ENCODE data around the gene PDCD6IP.

Gene PDCD6IP

GRCh38 chr3:33900809-33901505, 102.5 kb downstream of the PDCD6IP start:
- Mint-ChIP-seq H3K4me1 (no peaks in the 10 kb centered on the region), H3K9me3 (no peaks in the 10 kb centered on the region), H3K36me3 (no peaks in the 10 kb centered on the region), H3K4me3 (no peak overlapping the region), H3K27ac (no peak overlapping the region), H3K27me3 (peaks cover 4% of the 10 kb centered on the region)
- no peak for DNase-seq
- CTCF ChIA-PET, result no interaction called here

- Mint-ChIP-seq H3K27ac (no peak overlapping the region), H3K27me3 (peaks cover 4% of the 10 kb centered on the region), H3K36me3 (no peaks in the 10 kb centered on the region), H3K9me3 (no peaks in the 10 kb centered on the region), H3K4me1 (no peaks in the 10 kb centered on the region), H3K4me3 (no peak overlapping the region)
- CTCF ChIA-PET, result no interaction called here
- DNase-seq, result no peak
Measured at GRCh38 chr3:33901862-33902563, 103.6 kb downstream of the PDCD6IP start.

- no peak overlapping the region for H3K27ac Mint-ChIP-seq
- no peaks in the 10 kb centered on the region for H3K9me3 Mint-ChIP-seq
- H3K36me3 Mint-ChIP-seq, result no peaks in the 10 kb centered on the region
- no peak overlapping the region for H3K4me3 Mint-ChIP-seq
- CTCF ChIA-PET, result no interaction called here
- peaks cover 1% of the 10 kb centered on the region for H3K27me3 Mint-ChIP-seq
- no peak for DNase-seq
- no peaks in the 10 kb centered on the region for H3K4me1 Mint-ChIP-seq
Measured at GRCh38 chr3:33904730-33905129, 106.3 kb downstream of the PDCD6IP start.

GRCh38 chr3:33908250-33908851, 109.9 kb downstream of the PDCD6IP start:
- Mint-ChIP-seq H3K36me3 (no peaks in the 10 kb centered on the region), H3K4me1 (no peaks in the 10 kb centered on the region), H3K4me3 (no peak overlapping the region), H3K9me3 (no peaks in the 10 kb centered on the region), H3K27ac (no peak overlapping the region), H3K27me3 (peaks cover 4% of the 10 kb centered on the region)
- DNase-seq, result no peak
- CTCF ChIA-PET, result no interaction called here

GRCh38 chr3:33909547-33909946, 111.1 kb downstream of the PDCD6IP start:
- H3K36me3 Mint-ChIP-seq, result no peaks in the 10 kb centered on the region
- no peaks in the 10 kb centered on the region for H3K4me1 Mint-ChIP-seq
- CTCF ChIA-PET, result no interaction called here
- H3K9me3 Mint-ChIP-seq, result no peaks in the 10 kb centered on the region
- H3K27ac Mint-ChIP-seq, result no peak overlapping the region
- peaks cover 11% of the 10 kb centered on the region for H3K27me3 Mint-ChIP-seq
- DNase-seq, result no peak
- H3K4me3 Mint-ChIP-seq, result no peak overlapping the region

- CTCF ChIA-PET, result no interaction called here
- Mint-ChIP-seq H3K9me3 (no peaks in the 10 kb centered on the region), H3K36me3 (no peaks in the 10 kb centered on the region), H3K27me3 (peaks cover 11% of the 10 kb centered on the region), H3K4me3 (no peak overlapping the region), H3K27ac (no peak overlapping the region), H3K4me1 (no peaks in the 10 kb centered on the region)
- no peak for DNase-seq
Measured at GRCh38 chr3:33910031-33910430, 111.6 kb downstream of the PDCD6IP start.

GRCh38 chr3:33911525-33912322, 113.3 kb downstream of the PDCD6IP start:
- peaks cover 11% of the 10 kb centered on the region for H3K27me3 Mint-ChIP-seq
- H3K9me3 Mint-ChIP-seq, result no peaks in the 10 kb centered on the region
- DNase-seq, result no peak
- CTCF ChIA-PET, result no interaction called here
- no peak overlapping the region for H3K27ac Mint-ChIP-seq
- no peaks in the 10 kb centered on the region for H3K4me1 Mint-ChIP-seq
- H3K36me3 Mint-ChIP-seq, result no peaks in the 10 kb centered on the region
- H3K4me3 Mint-ChIP-seq, result no peak overlapping the region

- Mint-ChIP-seq H3K27me3 (peaks cover 11% of the 10 kb centered on the region), H3K36me3 (no peaks in the 10 kb centered on the region), H3K27ac (no peak overlapping the region), H3K4me3 (no peak overlapping the region), H3K9me3 (no peaks in the 10 kb centered on the region), H3K4me1 (no peaks in the 10 kb centered on the region)
- CTCF ChIA-PET, result interaction anchor here (1.3 kb wide), 1 partner anchor 31 kb away, joined by 6 read pairs; no protein-coding TSS in a partner anchor
- no peak for DNase-seq
Measured at GRCh38 chr3:33914212-33914611, 115.8 kb downstream of the PDCD6IP start.

GRCh38 chr3:33914731-33915379, 116.4 kb downstream of the PDCD6IP start:
- Mint-ChIP-seq H3K9me3 (no peaks in the 10 kb centered on the region), H3K27ac (no peak overlapping the region), H3K36me3 (no peaks in the 10 kb centered on the region), H3K4me3 (no peak overlapping the region), H3K27me3 (peaks cover 8% of the 10 kb centered on the region), H3K4me1 (no peaks in the 10 kb centered on the region)
- DNase-seq, result no peak
- CTCF ChIA-PET, result interaction anchor here (1.3 kb wide), 1 partner anchor 32 kb away, joined by 6 read pairs; no protein-coding TSS in a partner anchor

- Mint-ChIP-seq H3K4me3 (no peak overlapping the region), H3K36me3 (no peaks in the 10 kb centered on the region), H3K4me1 (no peaks in the 10 kb centered on the region), H3K27ac (no peak overlapping the region), H3K27me3 (peaks cover 7% of the 10 kb centered on the region), H3K9me3 (no peaks in the 10 kb centered on the region)
- CTCF ChIA-PET, result interaction anchor here (0.6 to 1.0 kb wide), 2 partner anchors 92 to 767 kb away, joined by 3 to 5 read pairs; no protein-coding TSS in a partner anchor
- DNase-seq, result peak; percentile 29
Measured at GRCh38 chr3:33915796-33916546, 117.5 kb downstream of the PDCD6IP start.

GRCh38 chr3:33918126-33918756, 119.8 kb downstream of the PDCD6IP start:
- Mint-ChIP-seq H3K27ac (no peak overlapping the region), H3K4me3 (no peak overlapping the region), H3K9me3 (no peaks in the 10 kb centered on the region), H3K4me1 (no peaks in the 10 kb centered on the region), H3K36me3 (no peaks in the 10 kb centered on the region), H3K27me3 (peaks cover 7% of the 10 kb centered on the region)
- no peak for DNase-seq
- CTCF ChIA-PET, result no interaction called here
